Heart left ventricle (tissue), 16 donors: ENCODE results near the gene FGFBP3. TPM values are rescaled to one million over a fixed set of nuclear protein-coding genes. Genes with fewer than 3 reads are reported as not detected.

ENCODE experiments used
- ATAC-seq, 4 donors: fragments of 200-7000 bp; cut with Tn5 transposase; one replicate each; pipeline ENCODE4 v1.9.1; 2020 to 2022; ENCODE audit warnings: moderate library complexity in 4 of 4, mild to moderate bottlenecking in 3 of 4, moderate number of reproducible peaks in 1 of 4
- DNase-seq, 5 donors: peaks; one replicate each; pipeline ENCODE4 v3.0.0-alpha.2; 2020
- H3K27ac ChIP-seq, 12 donors: fragments of 200-600 bp; sonication (generic) in 4 of 12; one replicate each; pipeline versions ENCODE4 v1.5.0 to v1.8.0; 2016 to 2022; ENCODE audit warnings: mild to moderate bottlenecking in 2 of 12
- H3K27me3 ChIP-seq, 9 donors: fragments of 200-600 bp; sonication (generic) in 2 of 9; one replicate each; pipeline versions ENCODE4 v1.5.1 to v1.8.0; 2016 to 2022; ENCODE audit warnings: mild to moderate bottlenecking in 3 of 9
- H3K36me3 ChIP-seq, 9 donors: fragments of 200-600 bp; sonication (generic) in 2 of 9; one replicate each; pipeline versions ENCODE4 v1.5.0 to v1.8.0; 2018 to 2022; ENCODE audit warnings: mild to moderate bottlenecking in 2 of 9
- H3K4me1 ChIP-seq, 12 donors: fragments of 200-600 bp; sonication (generic) in 4 of 12; one replicate each; pipeline versions ENCODE4 v1.5.0 to v1.8.0; 2016 to 2022; ENCODE audit warnings: mild to moderate bottlenecking in 3 of 12
- H3K4me3 ChIP-seq, 12 donors: fragments of 200-600 bp; sonication (generic) in 4 of 12; one replicate each; pipeline versions ENCODE4 v1.5.0 to v1.8.0; 2017 to 2022; ENCODE audit warnings: mild to moderate bottlenecking in 9 of 12, moderate library complexity in 4 of 12
- H3K9me3 ChIP-seq, 12 donors: fragments of 200-600 bp; sonication (generic) in 4 of 12; one replicate each; pipeline versions ENCODE4 v1.5.0 to v1.8.0; 2016 to 2022; ENCODE audit warnings: mild to moderate bottlenecking in 1 of 12
- CTCF ChIP-seq, 12 donors: fragments of 200-600 bp; sonication (generic) in 4 of 12; IDR thresholded peaks; one replicate each; pipeline versions ENCODE4 v1.5.0 to v1.8.0; 2018 to 2022; ENCODE audit warnings: antibody characterized with exemption in 12 of 12, mild to moderate bottlenecking in 5 of 12
- POLR2A ChIP-seq, 2 donors: fragments of 450-650 bp; IDR thresholded peaks; one replicate each; pipeline ENCODE4 v1.6.1; 2017; ENCODE audit warnings: antibody characterized with exemption in 2 of 2, mild to moderate bottlenecking in 2 of 2, moderate library complexity in 2 of 2
- WGBS, 4 donors: extraction: QIAGEN DNeasy Blood & Tissue Kit in 2 of 4; methylation state at CpG; one replicate each; pipeline versions ENCODE4 v1.1.5 to v1.1.7; 2013 to 2018; 5-methylcytosine and 5-hydroxymethylcytosine counted together
- intact Hi-C, 10 donors: fragments of 100-400 bp; cut with DNase I; formaldehyde crosslinking; loops; one replicate each; pipeline versions ENCODE4 v1.11.1 to v1.14.2; 2022
- polyA plus RNA-seq, 2 donors: library from polyadenylated mRNA; stranded (reverse); fragments of 200-250 nt; gene quantifications; one replicate each; pipeline ENCODE4 v1.2.3, GENCODE V29; 2013
- total RNA-seq, 9 donors: library from RNA; depleted of rRNA in 2 of 9; stranded (reverse); fragments of >200 nt in 2 of 9; fragmentation: NEBNext Ultra II Directional in 3 of 9; extraction: Animal tissue kit (Norgen Biotek cat#: 25700) in 3 of 9; gene quantifications; one replicate each; pipeline versions ENCODE4 v1.1.0 to v1.2.4, GENCODE V29; 2016 to 2023
- donor health status: ischemic (EF 13 %, LVEDD 7.1; RV severe dilation, severe dysfunction).
- donor health status: healthy with polysubstance abuse.
- donor health status: DM: no; HTN: yes; CAD: no.
- donor health status: DM: no; HTN: no; CAD: no.
- donor health status: ischemic (EF 25% LVEDD 6.9; RV normal size, moderate dysfunction).
- donor health status: ischemic (EF 25% LVEDD 5.7; RV mildly dilated, moderate dysfunction).
- donor health status: healthy.
- donor health status: DM: yes; HTN: yes; CAD: no.
- donor health status: ischemic (EF 35%, LVEDD 5.7; RV mildly dilated, moderate dysfunction).
- donor health status: nonischemic (EF 11% LVEDD 7.7; RV severe dilation, severe dysfunction).
- donor health status: DM: yes; HTN: yes; CAD: no.
- donor health status: PGD.
- donor health status: ischemic (EF 29% LVEDD 5.4; RV normal size, mild dysfunction).
- donor health status: nonischemic (EF 23%, LVEDD 6.1; RV moderate dilation, normal function).

Gene FGFBP3
- total and polyA plus RNA-seq, 11 donors = 0.16 to 0.81 (median 0.48) TPM; not detected in 1

GRCh38 chr10:91864744-91865143, 44.5 kb downstream of the FGFBP3 start:
- no peak for DNase-seq
- WGBS, 4 donors = 79 to 85% (median 81%) methylated on average over 2 of the region's 2 CpGs
- intact Hi-C loops = loop anchor here in 2 of 10 donors (5.0 to 10.0 kb wide), 2 partner anchors 37 to 50 kb away; no protein-coding TSS in a partner anchor
- H3K27ac ChIP-seq = no peak overlapping the region
- peaks cover 0 to 72% (median 67%) of the 10 kb centered on the region in 9 donors for H3K36me3 ChIP-seq
- ATAC-seq = no peak
- no peaks in the 10 kb centered on the region for H3K9me3 ChIP-seq
- H3K4me3 ChIP-seq = no peak overlapping the region
- no peaks in the 10 kb centered on the region for H3K27me3 ChIP-seq
- TF ChIP-seq POLR2A (IDR thresholded peaks at IDR 0.05) (no peak), CTCF (IDR thresholded peaks at IDR 0.05) (no peak)
- no peaks in the 10 kb centered on the region for H3K4me1 ChIP-seq

GRCh38 chr10:91864099-91864498, 45.2 kb downstream of the FGFBP3 start:
- no peaks in the 10 kb centered on the region for H3K9me3 ChIP-seq
- no peak overlapping the region for H3K4me3 ChIP-seq
- H3K27ac ChIP-seq = no peak overlapping the region
- H3K36me3 ChIP-seq = peaks cover 0 to 78% (median 74%) of the 10 kb centered on the region in 9 donors
- DNase-seq = no peak
- intact Hi-C loops = loop anchor here in 2 of 10 donors (5.0 to 10.0 kb wide), 2 partner anchors 37 to 49 kb away; no protein-coding TSS in a partner anchor
- H3K4me1 ChIP-seq = no peaks in the 10 kb centered on the region
- H3K27me3 ChIP-seq = no peaks in the 10 kb centered on the region
- no peak for TF ChIP-seq POLR2A (IDR thresholded peaks at IDR 0.05)
- TF ChIP-seq CTCF (IDR thresholded peaks at IDR 0.05) = no peak
- 53 to 84% (median 80%) methylated on average over 2 of the region's 2 CpGs for WGBS, 4 donors
- ATAC-seq = no peak

GRCh38 chr10:91860885-91861284, 48.4 kb downstream of the FGFBP3 start:
- TF ChIP-seq POLR2A (IDR thresholded peaks at IDR 0.05) (no peak), CTCF (IDR thresholded peaks at IDR 0.05) (no peak)
- WGBS, 4 donors = 61 to 82% (median 75%) methylated on average over 1 of the region's 1 CpG
- Histone ChIP-seq H3K4me3 (no peak overlapping the region), H3K36me3 (peaks cover 0 to 100% (median 95%) of the 10 kb centered on the region in 9 donors), H3K27me3 (no peaks in the 10 kb centered on the region), H3K27ac (no peak overlapping the region), H3K9me3 (no peaks in the 10 kb centered on the region), H3K4me1 (no peaks in the 10 kb centered on the region)
- DNase-seq (no peak), ATAC-seq (no peak)
- intact Hi-C loops = loop anchor here in 2 of 10 donors (5.0 to 10.0 kb wide), 2 partner anchors 34 to 46 kb away; no protein-coding TSS in a partner anchor

- DNase-seq = no peak
- 88 to 92% (median 91%) methylated on average over 6 of the region's 6 CpGs for WGBS, 4 donors
- Histone ChIP-seq H3K4me1 (no peaks in the 10 kb centered on the region), H3K4me3 (no peak overlapping the region), H3K27me3 (no peaks in the 10 kb centered on the region), H3K9me3 (no peaks in the 10 kb centered on the region), H3K27ac (no peak overlapping the region), H3K36me3 (peaks cover 0 to 100% (median 99%) of the 10 kb centered on the region in 9 donors)
- no peak for TF ChIP-seq POLR2A (IDR thresholded peaks at IDR 0.05)
- peak in 6 of 12 donors; percentile 7 to 33 (median 14) for TF ChIP-seq CTCF (IDR thresholded peaks at IDR 0.05)
- intact Hi-C loops = loop anchor here in 1 of 10 donors (5.0 kb wide), 1 partner anchor 34 kb away; no protein-coding TSS in a partner anchor
- no peak for ATAC-seq
These were observed 52.6 kb downstream of the FGFBP3 start for GRCh38 chr10:91856637-91857036.

Other genes with a start within 250 kb of the FGFBP3 start
- 10 to 100 TPM; 10.3 to 24.7 (median 15.4) TPM for gene TNKS2, start 111.1 kb downstream of the FGFBP3 start, total RNA-seq
- gene TNKS2, start 111.1 kb downstream of the FGFBP3 start, polyA plus RNA-seq = 1 to 10 TPM; 4.0 to 9.2 TPM
- gene BTAF1, start 14.3 kb upstream of the FGFBP3 start, total RNA-seq = 10 to 100 TPM; 10.9 to 22.3 (median 12.0) TPM
- gene BTAF1, start 14.3 kb upstream of the FGFBP3 start, polyA plus RNA-seq = 1 to 10 TPM; 5.5 to 6.5 TPM